Uterus (tissue), 2 donors: ENCODE data around the gene NWD2.

Experiments
- POLR2A ChIP-seq, 2 donors: fragments of 450-650 bp; IDR thresholded peaks; one replicate each; pipeline ENCODE4 v1.6.1; 2016; ENCODE audit warnings: antibody characterized with exemption in 2 of 2, mild to moderate bottlenecking in 1 of 2, moderate library complexity in 1 of 2
- TF ChIP-seq, protein P1 (sequence below), 4 experiments: fragments of 200-600 bp in 2 of 4; fragments of 450-650 bp in 2 of 4; sonication (generic) in 2 of 4; IDR thresholded peaks; one replicate each; pipeline ENCODE4 v1.5.1; 2016 to 2019; ENCODE audit warnings: antibody characterized with exemption in 4 of 4, mild to moderate bottlenecking in 2 of 4, moderate library complexity in 1 of 4

GRCh38 chr4:37452952-37453280 lies 208.4 kb downstream of the NWD2 start:
- no peak for TF ChIP-seq POLR2A (IDR thresholded peaks at IDR 0.05)
- TF ChIP-seq, protein P1, sequence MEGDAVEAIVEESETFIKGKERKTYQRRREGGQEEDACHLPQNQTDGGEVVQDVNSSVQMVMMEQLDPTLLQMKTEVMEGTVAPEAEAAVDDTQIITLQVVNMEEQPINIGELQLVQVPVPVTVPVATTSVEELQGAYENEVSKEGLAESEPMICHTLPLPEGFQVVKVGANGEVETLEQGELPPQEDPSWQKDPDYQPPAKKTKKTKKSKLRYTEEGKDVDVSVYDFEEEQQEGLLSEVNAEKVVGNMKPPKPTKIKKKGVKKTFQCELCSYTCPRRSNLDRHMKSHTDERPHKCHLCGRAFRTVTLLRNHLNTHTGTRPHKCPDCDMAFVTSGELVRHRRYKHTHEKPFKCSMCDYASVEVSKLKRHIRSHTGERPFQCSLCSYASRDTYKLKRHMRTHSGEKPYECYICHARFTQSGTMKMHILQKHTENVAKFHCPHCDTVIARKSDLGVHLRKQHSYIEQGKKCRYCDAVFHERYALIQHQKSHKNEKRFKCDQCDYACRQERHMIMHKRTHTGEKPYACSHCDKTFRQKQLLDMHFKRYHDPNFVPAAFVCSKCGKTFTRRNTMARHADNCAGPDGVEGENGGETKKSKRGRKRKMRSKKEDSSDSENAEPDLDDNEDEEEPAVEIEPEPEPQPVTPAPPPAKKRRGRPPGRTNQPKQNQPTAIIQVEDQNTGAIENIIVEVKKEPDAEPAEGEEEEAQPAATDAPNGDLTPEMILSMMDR (IDR thresholded peaks at IDR 0.05) = peak; percentile 49 to 78 (median 64)
